MM.1S (cell line): ENCODE results near the gene MAN1C1.

Experiments used
- DNase-seq: peaks from one replicate; pipeline ENCODE4 v3.0.0-alpha.2; 2015
- H2AFZ ChIP-seq: fragments of 300-600 bp; sonication (generic); 2 replicates; pipeline ENCODE4 v1.6.0; 2016; ENCODE audit warnings: antibody characterized with exemption, low read length
- H3F3A ChIP-seq: fragments of 300-600 bp; sonication (generic); 2 replicates; pipeline ENCODE4 v1.6.1; 2016; ENCODE audit warnings: mild to moderate bottlenecking, antibody characterized with exemption, low read length, moderate library complexity, mixed read lengths; ENCODE audit not compliant: insufficient read depth
- H3K27ac ChIP-seq: fragments of 300-600 bp; sonication (generic); 2 replicates; pipeline ENCODE4 v1.5.1; 2016; ENCODE audit warnings: mild to moderate bottlenecking, low read length
- H3K27me3 ChIP-seq: fragments of 300-600 bp; sonication (generic); replicated peaks from 2 replicates; pipeline ENCODE4 v1.6.0; 2016; ENCODE audit warnings: low read length; ENCODE audit not compliant: insufficient read depth
- H3K36me3 ChIP-seq: fragments of 300-600 bp; sonication (generic); replicated peaks from 2 replicates; pipeline ENCODE4 v1.6.1; 2016; ENCODE audit warnings: mild to moderate bottlenecking, low read length, mixed read lengths; ENCODE audit not compliant: insufficient read depth
- H3K4me1 ChIP-seq: fragments of 300-600 bp; sonication (generic); 2 replicates; pipeline ENCODE4 v1.6.1; 2016; ENCODE audit warnings: low read length, mixed read lengths
- H3K4me2 ChIP-seq: fragments of 300-600 bp; sonication (generic); 2 replicates; pipeline ENCODE4 v1.6.0; 2016; ENCODE audit warnings: low read depth, low read length
- H3K4me3 ChIP-seq: fragments of 300-600 bp; sonication (generic); 2 replicates; pipeline ENCODE4 v1.5.1; 2016; ENCODE audit warnings: low read length, mixed read lengths
- H3K79me2 ChIP-seq: fragments of 300-600 bp; sonication (generic); 2 replicates; pipeline ENCODE4 v1.6.1; 2016; ENCODE audit warnings: mixed run types, low read length, mixed read lengths
- H3K9ac ChIP-seq: fragments of 300-600 bp; sonication (generic); 2 replicates; pipeline ENCODE4 v1.6.1; 2016; ENCODE audit warnings: low read length, mixed read lengths
- H3K9me2 ChIP-seq: fragments of 300-600 bp; sonication (generic); replicated peaks from 2 replicates; pipeline ENCODE4 v1.6.1; 2016; ENCODE audit warnings: mild to moderate bottlenecking, low read length, mixed read lengths; ENCODE audit not compliant: insufficient read depth
- H3K9me3 ChIP-seq: fragments of 300-600 bp; sonication (generic); replicated peaks from 2 replicates; pipeline ENCODE4 v1.6.1; 2016; ENCODE audit warnings: mild to moderate bottlenecking, low read length, mixed read lengths; ENCODE audit not compliant: insufficient read depth
- H4K20me1 ChIP-seq: fragments of 300-600 bp; sonication (generic); 2 replicates; pipeline ENCODE4 v1.6.1; 2016; ENCODE audit warnings: mild to moderate bottlenecking, low read length, moderate library complexity, mixed read lengths; ENCODE audit not compliant: insufficient read depth
- CTCF ChIP-seq: fragments of 300-600 bp; sonication (generic); IDR thresholded peaks from 2 replicates; pipeline ENCODE4 v1.5.1; 2016; ENCODE audit warnings: antibody characterized with exemption, low read length, mixed read lengths
- EZH2 ChIP-seq: fragments of 300-600 bp; sonication (generic); optimal IDR thresholded peaks from 2 replicates; pipeline ENCODE3; 2017; ENCODE audit warnings: low read depth, mild to moderate bottlenecking, antibody characterized with exemption, low read length, mixed read lengths
- EZH2phosphoT487 ChIP-seq: fragments of 300-600 bp; sonication (generic); IDR thresholded peaks from 2 replicates; pipeline ENCODE4 v1.6.1; 2018; ENCODE audit warnings: antibody characterized with exemption, low read length

The MAN1C1 gene

GRCh38 chr1:25815208-25816111, 198.9 kb downstream of the MAN1C1 start:
- Histone ChIP-seq H3K27ac (no peak overlapping the region), H2AFZ (no peak overlapping the region), H3K79me2 (no peaks in the 10 kb centered on the region; the same call in 1 of the 2 replicates), H4K20me1 (no peaks in the 10 kb centered on the region), H3K4me1 (0 out of 2 replicates have a peak, but pooled peaks cover 3% of the 10 kb centered on the region), H3K9me2 (no peaks in the 10 kb centered on the region), H3K4me3 (no peak overlapping the region), H3K4me2 (no peak overlapping the region), H3K9me3 (no peaks in the 10 kb centered on the region), H3K27me3 (no peaks in the 10 kb centered on the region), H3F3A (peaks cover 14% of the 10 kb centered on the region; the same call in 1 of the 2 replicates), H3K36me3 (no peaks in the 10 kb centered on the region), H3K9ac (no peak overlapping the region)
- TF ChIP-seq CTCF (no peak), EZH2 (no peak), EZH2phosphoT487 (no peak)
- DNase-seq, result no peak

- H3K9me2 ChIP-seq, result no peaks in the 10 kb centered on the region
- no peak overlapping the region for H3K27ac ChIP-seq
- H3K27me3 ChIP-seq, result no peaks in the 10 kb centered on the region
- no peak overlapping the region for H3K4me2 ChIP-seq
- no peaks in the 10 kb centered on the region for H3K36me3 ChIP-seq
- peaks cover 15% of the 10 kb centered on the region; the same call in 1 of the 2 replicates for H3F3A ChIP-seq
- H3K4me3 ChIP-seq, result no peak overlapping the region
- H3K79me2 ChIP-seq, result peaks cover 6% of the 10 kb centered on the region
- no peak overlapping the region for H3K9ac ChIP-seq
- H3K4me1 ChIP-seq, result peaks cover 5% of the 10 kb centered on the region
- TF ChIP-seq EZH2phosphoT487 (no peak), EZH2 (no peak), CTCF (no peak)
- H3K9me3 ChIP-seq, result no peaks in the 10 kb centered on the region
- no peaks in the 10 kb centered on the region for H4K20me1 ChIP-seq
- DNase-seq, result no peak
- H2AFZ ChIP-seq, result no peak overlapping the region
These were observed 199.6 kb downstream of the MAN1C1 start for GRCh38 chr1:25816112-25816718.

- Histone ChIP-seq H4K20me1 (no peaks in the 10 kb centered on the region), H2AFZ (no peak overlapping the region), H3K9me3 (no peaks in the 10 kb centered on the region), H3K27me3 (no peaks in the 10 kb centered on the region), H3K4me1 (peaks cover 11% of the 10 kb centered on the region), H3K4me2 (no peak overlapping the region), H3K9ac (no peak overlapping the region), H3F3A (peaks cover 15% of the 10 kb centered on the region; the same call in 1 of the 2 replicates), H3K27ac (no peak overlapping the region), H3K4me3 (no peak overlapping the region), H3K9me2 (no peaks in the 10 kb centered on the region), H3K79me2 (peaks cover 19% of the 10 kb centered on the region), H3K36me3 (no peaks in the 10 kb centered on the region)
- DNase-seq, result no peak
- TF ChIP-seq EZH2 (no peak), EZH2phosphoT487 (no peak), CTCF (no peak)
These were observed 201.4 kb downstream of the MAN1C1 start for GRCh38 chr1:25817840-25818501.
